ENCODE results near the gene RNGTT.
"Not testable (repeated sequence)": the region's sequence is repeated elsewhere in the genome, so short reads cannot be mapped to it uniquely, and the experiment has no call there.

RNGTT gene

DNA sequence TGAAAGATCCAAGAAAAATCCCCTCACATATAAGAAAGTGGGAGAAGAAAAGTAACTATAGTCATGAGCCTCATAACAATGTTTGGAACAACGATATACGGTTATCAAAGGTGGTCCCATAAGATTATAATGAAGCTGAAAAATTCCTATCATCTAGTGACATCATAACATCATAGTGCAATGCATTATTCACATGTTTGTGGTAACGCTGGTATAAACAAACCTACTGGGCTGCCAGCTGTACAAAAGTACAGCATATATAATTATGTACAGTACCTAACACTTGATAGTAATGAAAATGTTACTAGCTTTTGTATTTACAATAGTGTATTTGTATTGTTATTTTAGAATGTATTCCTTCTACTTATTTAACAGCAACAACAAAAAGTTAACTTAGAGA is 240.7 kb downstream of the RNGTT start:
- no peak for DNase-seq (ENCODE audit: low read depth)

DNA sequence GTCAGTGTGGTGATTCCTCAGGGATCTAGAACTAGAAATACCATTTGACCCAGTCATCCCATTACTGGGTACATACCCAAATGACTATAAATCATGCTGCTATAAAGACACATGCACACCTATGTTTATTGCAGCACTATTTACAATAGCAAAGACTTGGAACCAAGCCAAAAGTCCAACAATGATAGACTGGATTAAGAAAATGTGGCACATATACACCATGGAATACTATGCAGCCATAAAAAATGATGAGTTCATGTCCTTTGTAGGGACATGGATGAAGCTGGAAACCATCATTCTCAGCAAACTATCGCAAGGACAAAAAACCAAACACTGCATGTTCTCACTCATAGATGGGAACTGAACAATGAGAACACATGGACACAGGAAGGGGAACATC is 247.0 kb downstream of the RNGTT start:
- not testable (repeated sequence) for DNase-seq (ENCODE audit: low read depth)

DNA sequence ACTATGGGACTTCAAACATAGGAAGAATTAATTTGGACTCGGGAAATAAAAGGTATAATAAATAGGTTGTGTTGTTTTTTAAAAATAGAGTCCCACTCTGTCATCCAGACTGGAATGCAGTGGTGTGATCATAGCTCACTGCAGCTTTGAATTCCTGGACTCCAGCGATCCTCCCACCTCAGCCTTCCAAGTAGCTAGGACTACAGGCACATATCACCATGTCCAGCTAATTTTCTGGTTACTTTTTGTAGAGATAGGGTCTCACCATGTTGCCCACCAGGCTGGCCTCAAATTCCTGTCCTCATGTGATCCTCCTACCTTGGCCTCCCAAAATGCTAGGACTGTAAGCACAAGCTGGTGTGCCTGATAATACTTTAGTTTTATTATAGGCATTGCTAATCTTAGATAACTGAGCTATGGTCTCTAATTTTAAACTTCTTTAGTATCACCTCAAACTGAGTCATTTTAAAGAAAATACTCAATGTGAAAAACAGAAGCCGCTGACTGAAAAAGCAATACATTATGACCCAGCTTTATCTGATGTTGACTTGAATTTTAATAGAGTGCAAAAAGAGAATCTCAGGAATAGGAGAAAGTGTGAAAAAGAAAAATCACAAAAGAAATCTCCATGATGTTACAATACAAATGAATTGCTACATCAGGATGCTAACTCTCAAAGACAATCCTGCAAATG is 251.0 kb downstream of the RNGTT start:
- no peak for DNase-seq (ENCODE audit: low read depth)

DNA sequence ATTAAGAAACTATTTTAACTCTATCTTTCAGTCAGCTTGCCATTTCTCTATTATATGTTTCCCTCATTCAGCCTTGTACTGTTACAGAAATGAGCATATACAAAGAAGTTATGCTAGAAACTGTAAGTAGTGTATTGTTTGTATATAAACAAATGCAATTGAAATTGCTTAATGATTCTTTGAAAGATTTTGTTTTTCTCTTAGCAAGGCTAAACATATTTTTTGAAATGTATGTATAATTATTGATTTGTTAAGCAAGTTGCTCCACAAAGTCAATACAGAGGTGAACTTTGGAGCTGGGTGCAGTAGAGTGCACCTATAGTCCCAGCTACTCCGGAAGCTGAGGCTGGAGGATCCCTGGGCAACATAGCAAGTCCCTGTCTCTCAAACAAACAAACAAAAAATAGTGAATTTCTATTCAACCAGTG is 253.6 kb downstream of the RNGTT start:
- no peak for DNase-seq (ENCODE audit: low read depth)

DNA sequence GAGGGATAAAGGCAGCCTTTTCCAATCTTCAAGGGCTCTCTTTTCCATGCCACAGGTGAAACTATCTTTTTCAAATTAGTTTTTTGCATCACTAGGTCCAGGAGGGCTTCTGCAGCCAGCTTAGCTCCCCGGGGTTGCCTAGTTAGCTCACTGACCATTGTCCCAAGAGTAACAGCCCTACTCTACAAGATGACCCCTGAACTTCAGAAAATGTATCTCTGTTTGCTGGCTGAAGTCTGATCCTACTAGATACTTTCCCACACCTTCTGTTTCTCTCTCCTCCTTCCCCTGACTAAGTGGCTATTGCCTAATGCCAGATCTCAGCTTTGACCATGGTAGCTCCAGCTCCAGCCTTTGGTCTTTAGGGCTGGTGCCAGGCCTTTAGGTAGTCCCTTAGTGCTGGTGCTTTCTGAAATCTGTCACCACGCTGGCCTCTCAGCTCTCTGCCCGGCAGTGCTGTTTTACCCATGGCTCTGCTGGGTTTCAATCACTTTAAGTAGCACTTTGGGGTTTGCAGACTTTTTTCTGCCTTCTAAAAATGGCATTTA is 255.1 kb downstream of the RNGTT start:
- no peak for DNase-seq (ENCODE audit: low read depth)

DNA sequence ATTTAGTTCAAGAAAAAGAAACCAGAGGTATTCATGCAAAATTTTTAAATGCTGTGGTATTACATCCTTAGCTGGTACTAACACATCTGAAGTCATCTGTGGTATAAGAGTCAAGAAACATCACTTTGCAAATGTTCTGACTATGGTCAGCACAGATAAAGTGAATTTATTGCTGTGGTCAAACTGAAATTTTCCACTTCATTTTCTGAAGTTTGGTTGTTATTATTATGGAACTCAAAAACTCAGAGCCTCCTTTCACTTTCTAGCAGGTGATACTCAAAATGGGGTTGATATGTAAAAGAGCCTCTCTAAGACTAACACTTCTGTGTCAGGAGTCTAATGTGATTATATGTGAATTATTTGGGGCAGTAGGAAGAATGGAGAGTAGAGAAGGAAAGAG is 257.8 kb downstream of the RNGTT start:
- DNase-seq (ENCODE audit: low read depth): no peak

DNA sequence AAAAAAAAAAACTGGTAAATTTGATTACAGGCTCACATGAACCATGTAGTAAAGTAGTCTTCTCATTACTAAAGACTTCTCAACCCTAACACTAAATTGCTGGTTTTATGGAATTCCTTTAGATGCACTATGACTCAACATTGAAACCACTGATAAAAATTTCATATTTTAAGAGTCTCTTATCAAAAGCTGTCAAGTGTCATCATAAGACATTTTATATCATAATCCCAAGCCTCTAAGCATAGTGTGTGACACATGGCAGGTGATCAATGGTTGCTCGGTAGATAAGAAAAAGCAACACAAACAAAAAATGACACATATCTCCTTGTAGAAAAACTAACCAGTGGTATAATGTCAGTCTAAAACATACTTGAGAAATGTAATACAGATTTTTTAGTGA is 258.4 kb downstream of the RNGTT start:
- no peak for DNase-seq (ENCODE audit: low read depth)

DNA sequence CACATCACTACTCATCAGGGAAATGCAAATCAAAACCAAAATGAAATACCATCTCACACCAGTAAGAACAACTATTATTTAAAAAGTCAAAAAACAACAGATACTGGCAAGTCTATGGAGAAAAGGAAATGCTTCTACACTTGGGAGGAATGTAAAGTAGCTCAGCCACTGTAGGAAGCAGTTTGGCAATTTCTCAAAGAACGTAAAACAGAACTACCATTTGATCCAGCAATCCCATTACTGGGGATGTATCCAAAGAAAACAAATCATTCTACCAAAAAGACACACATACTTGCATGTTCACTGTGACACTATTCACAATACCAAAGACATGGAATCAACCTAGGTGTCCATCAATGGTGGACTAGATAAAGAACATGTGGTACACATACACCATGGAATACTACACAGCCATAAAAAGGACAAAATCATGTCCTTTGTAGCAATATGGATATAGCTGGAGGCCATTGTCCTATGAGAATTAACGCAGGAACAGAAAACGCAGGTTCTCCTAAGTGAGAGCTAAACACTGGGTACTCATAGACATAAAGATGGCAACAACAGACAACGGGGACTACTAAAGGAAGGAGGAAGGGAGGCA is 260.4 kb downstream of the RNGTT start:
- DNase-seq (ENCODE audit: low read depth): no peak

DNA sequence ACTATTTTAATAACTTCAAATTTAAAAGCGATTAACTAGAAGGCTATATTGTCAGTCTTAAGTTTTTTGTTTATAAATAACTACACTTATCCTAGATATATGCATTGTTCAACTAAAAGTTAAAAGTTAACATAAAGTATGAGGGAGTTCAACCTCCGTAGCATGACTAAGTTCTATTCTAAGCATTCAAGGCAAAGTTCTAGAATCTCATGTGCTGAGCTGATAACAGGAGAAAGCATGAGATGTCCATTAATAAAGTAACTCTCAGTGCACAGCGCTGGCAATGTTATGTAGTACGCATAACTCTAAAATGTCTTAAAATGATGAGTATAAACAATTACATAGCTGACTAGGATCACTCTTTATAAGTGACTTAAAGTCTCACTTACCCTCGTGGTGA is 264.8 kb downstream of the RNGTT start:
- DNase-seq (ENCODE audit: low read depth): no peak

DNA sequence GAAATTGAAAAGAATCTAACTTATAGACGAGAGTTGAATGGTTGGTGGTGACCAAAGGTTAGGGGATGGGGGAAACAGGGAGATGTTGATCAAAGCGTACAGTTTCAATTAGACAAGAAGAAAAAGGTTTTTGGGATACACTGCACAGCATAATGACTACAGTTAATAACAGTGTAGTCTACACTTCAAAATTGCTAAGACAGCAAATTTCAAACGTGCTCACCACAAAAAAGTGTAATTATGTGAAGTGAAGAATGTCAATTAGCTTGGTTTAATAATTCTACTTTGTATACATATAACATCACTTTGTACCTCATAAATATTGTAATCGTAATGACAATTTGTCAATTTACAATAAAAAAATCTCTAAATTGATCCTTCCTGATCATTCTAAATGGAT is 267.5 kb downstream of the RNGTT start:
- DNase-seq (ENCODE audit: low read depth): no peak

DNA sequence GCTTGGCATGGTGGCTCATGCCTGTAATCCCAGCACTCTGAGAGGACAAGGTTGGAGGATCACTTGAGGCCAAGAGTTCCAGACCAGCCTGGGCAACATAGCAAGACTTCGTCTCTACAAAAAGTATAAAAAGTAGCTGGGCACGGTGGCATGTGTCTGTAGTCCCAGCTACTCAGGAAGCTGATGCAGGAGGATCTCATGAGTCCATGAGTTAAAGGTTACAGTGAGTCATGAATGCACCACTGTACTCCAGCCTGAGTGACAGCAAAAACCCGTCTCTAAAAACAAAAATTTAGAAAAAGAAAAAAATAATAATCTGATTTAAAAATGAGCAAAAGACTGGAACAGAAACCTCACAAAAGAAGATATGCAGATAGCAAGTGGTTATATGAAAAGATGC is 279.7 kb downstream of the RNGTT start:
- no peak for DNase-seq (ENCODE audit: low read depth)

DNA sequence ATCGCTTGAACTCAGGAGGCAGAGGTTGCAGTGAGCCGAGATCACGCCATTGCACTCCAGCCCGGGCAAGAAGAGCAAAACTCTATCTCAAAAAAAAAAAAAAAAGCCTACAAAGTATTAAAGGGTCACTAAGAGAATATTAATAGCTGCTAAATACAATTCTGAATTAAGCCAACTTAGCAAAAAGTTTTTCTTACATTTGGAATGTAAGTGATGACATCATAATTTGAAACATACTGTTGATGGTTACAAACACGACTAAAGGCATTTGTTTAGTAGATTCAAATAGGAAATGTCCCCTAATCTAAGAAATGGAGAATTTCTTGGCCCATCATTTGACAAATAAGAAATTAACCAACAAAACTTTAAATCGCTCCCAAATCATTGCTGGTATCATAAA is 282.8 kb downstream of the RNGTT start:
- peak; percentile 11 for DNase-seq (ENCODE audit: low read depth)

DNA sequence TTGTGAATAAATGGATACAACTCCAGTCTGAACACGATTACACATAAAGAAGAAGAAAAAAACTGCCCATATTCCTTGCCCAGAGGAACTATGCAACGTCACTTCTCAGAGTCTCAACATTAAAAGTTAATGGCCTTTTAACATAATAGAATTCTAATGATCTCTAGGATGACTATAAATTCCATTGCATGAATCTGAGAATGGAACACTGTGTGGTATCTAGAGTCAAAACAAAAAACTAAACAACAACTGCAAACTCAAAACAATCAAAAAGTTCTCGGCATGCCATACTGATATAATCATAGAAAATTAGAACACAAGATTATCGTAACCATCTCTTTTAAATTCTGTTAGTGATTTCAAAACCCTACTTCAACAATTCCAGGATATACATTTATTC is 283.6 kb downstream of the RNGTT start:
- no peak for DNase-seq (ENCODE audit: low read depth)

DNA sequence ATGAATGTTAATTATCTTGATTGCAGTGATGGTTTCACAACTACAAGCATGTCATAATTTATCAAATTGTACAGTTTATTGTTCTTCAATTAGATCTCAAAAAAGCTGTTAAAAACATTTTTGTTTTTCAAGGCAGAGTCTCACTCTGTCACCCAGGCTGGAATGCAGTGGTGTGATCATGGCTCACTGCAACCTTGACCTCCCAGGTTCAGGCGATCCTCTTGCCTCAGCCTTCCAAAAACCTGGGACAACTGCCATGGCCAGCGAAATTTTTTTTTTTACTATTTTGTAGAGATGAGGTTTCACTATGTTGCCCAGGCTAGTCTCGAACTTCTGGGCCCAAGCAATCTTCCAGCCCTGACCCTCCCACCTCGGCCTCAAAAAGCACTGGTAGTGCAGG is 286.1 kb downstream of the RNGTT start:
- no peak for DNase-seq (ENCODE audit: low read depth)

DNA sequence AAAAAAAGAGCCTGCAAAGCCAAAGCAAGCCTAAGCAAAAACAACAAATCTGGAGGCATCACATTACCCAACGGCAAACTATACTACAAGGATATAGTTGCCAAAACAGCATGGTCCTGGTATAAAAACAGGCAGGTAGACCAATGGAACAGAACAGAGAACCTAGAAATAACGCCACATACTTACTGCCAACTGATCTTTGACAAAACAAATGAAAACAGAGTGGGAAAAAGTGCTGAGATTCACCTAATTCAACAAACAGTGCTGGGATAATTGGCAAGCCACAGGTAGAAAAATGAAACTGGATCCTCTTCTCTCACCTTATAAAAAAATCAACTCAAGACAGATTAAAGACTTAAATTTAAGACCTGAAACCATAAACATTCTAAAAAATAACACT is 291.8 kb downstream of the RNGTT start:
- no peak for DNase-seq (ENCODE audit: low read depth)

DNA sequence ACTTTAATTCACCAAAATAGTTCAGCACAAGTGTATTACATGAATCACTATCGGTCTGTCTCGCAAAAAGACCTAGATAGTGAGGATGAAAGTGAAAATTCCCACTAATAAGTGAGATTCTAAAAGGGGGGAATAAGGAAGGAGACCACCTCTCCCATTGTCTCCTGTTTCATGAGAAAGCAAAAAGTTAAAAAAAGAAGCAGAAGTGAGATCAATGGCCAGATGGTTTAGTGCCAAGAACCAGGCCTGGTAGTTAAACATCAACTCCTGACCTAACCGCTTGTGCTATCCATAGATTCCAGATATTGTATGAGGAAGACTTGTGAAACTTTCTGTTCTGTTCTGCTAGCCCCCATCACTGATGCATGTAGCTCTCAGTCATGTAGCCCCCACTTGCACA is 293.0 kb downstream of the RNGTT start:
- DNase-seq (ENCODE audit: low read depth): no peak

DNA sequence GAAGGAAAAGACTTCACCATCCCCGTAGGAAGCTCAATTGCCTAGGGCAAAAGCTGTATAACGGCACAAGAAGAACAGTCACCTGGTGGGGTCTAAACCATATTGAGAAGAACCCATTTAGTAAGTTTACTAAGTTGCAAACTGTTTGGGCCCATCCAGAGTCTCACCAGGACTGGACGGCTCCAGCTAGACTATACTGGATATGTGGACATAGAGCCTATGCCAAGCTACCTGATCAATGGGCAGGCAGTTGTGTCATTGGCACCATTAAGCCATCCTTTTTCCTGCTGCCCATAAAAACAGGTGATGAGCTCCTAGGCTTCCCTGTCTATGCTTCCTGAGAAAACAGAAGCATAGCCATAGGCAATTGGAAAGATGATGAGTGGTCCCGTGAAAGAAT is 293.9 kb downstream of the RNGTT start:
- DNase-seq (ENCODE audit: low read depth): no peak

DNA sequence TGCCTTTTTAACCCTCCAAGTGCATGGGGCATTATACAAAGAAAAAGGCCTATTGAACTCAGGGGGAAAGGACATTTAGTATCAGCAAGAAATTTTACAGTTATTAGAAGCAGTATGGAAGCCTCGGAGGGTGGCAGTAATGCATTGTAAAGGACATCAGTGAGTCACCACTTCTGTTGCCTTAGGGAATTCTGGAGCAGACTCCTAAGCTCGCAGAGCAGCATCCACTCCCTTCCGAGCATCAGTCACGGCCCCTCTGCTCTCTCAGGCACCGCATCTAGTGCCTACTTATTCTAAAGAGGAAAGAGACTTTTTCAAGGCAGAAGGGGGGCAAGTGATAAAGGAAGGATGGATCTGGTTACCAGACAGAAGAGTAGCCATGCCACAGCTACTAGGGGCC is 296.5 kb downstream of the RNGTT start:
- DNase-seq (ENCODE audit: low read depth): no peak

DNA sequence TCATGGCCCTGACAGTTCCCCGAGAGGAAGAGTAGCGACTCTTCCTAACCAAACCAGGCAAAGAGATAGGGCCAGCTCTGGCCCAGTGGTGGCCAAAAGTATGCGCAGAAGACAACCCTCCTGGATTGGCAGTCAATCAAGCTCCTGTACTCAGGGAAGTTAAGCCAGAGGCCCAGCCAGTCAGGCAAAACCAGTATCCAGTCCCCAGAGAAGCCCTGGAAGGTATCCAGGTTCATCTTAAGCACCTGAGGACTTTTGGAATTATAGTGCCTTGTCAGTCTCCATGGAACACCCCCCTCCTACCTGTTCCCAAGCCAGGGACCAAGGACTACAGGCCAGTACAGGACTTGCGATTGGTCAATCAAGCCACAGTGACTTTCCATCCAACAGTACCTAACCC is 298.3 kb downstream of the RNGTT start:
- DNase-seq (ENCODE audit: low read depth): no peak

DNA sequence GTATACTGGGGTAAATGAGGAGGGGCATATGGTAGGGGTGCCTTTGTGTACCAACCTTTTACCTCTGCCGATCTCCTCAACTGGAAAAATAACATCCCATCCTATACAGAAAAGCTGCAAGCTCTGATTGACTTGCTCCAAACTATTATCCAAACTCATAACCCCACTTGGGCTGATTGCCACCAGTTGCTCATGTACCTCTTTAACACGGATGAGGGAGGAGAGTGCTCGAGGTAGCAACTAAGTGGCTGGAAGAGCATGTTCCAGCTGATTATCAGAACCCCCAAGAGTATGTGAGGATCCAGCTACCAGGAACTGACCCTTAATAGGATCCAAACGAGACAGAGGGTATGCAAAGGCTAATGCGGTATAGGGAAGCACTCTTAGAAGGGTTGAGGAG is 299.6 kb downstream of the RNGTT start:
- no peak for DNase-seq (ENCODE audit: low read depth)

DNA sequence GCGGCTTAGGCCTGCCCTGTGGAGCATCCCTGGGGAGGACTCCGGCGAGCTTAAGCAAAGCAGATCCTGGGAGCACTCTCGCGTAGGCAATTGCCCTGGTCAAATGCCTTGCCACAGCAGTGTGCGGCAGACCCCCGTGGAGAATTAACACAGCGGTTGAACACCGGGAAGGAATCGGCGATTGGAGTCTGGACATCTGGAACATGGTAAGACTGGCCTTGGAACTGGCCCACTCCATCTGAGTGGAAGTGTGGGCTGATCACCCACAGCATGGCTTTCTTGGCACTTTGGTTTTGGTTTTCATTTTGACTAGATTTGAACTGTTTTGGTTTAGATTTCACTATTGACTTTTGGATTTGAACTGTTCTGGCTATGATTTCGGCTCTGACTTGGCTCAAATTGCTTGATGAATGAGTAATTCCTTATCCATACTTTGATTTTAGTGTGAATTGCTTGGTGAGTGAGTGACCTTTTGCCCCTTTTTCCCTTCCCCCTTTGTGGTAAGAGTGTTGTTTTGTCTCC is 300.7 kb downstream of the RNGTT start:
- no peak for DNase-seq (ENCODE audit: low read depth)

DNA sequence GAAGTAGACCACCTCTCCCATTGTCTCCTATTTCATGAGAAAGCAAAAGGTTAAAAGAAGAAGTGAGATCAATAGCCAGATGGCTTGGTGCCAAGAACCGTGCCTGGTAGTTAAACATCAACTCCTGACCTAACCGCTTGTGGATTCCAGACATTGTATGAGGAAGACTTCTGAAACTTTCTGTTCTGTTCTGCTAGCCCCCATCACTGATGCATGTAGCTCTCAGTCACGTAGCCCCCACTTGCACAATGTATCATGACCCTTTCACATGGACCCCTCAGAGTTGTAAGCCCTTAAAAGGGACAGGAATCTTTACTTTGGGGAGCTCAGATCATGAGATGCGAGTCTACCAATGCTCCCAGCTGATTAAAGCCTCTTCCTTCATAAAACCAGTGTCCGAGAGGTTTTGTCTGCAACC is 301.2 kb downstream of the RNGTT start:
- no peak for DNase-seq (ENCODE audit: low read depth)

DNA sequence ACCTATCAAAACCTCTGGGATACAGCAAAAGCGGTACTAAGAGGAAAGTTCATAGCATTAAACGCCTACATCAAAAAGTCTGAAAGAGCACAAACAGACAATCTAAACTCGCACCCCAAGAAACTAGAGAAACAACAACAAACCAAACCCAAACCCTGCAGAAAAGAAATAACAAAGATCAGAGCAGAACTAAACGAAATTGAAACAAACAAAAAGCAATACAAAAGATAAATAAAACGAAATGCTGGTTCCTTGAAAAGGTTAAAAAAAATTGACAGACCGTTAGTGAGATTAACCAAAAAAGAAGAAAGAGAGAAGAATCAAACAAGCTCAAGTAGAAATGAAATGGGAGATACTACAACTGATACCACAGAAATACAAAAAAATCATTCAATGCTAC is 302.3 kb downstream of the RNGTT start:
- DNase-seq (ENCODE audit: low read depth): no peak

DNA sequence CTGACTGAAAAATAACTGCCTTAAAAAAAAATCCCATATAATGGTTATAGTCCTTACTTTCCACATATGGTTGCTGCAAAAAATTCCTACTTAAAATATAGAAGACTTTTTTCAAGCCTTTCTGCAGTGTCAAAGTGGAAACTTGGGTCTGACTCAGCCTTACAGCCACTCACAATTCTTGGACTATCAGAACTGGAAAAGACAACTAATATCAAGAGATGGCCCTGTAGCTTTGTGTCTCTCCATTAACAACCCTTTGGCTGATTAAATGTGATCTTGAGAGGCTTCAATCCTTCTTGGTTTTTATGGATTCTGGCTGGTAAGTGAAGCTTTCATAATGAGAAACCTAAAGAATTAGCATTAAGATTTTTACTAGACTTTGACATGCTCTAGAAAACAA is 307.8 kb downstream of the RNGTT start:
- no peak for DNase-seq (ENCODE audit: low read depth)

All from fibroblast of gingiva (primary cell).